Putamen (tissue), 1 donor: ENCODE results near the gene FCHO1.
"Not testable (repeated sequence)": the region's sequence is repeated elsewhere in the genome, so short reads cannot be mapped to it uniquely, and the experiment has no call there.

ENCODE experiments used
- DNase-seq: peaks from one replicate; pipeline ENCODE4 v3.0.0-alpha.2; 2016; ENCODE audit warnings: low spot score

FCHO1 gene

GRCh38 chr19:17794412-17794730 is 43.1 kb downstream of the FCHO1 start:
- DNase-seq, result no peak

- no peak for DNase-seq
Measured at GRCh38 chr19:17794731-17795494, 43.6 kb downstream of the FCHO1 start, which contains the start of gene B3GNT3. Gene B3GNT3, plus strand, starts transcription at chr19:17795138. Its CDS starts 12,670 bp downstream, at chr19:17807808.

DNA sequence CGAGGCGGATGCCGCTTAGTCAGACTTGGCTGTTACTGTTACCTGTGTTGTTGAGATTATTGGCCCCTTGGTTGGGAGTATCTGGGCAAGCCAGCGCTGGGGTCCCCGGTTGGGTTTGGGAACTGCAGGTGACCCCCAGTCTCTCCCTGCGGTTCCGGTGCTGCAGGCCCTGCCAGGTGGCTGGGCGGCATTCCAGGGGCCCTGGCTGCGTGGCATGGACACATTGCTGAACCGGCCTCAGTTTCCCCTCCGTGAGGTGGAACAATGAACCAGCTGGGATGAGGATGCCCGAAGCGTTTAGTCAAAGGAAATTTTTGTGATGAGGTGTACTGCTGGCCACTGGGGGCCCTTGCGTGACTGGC is 44.2 kb downstream of the FCHO1 start:
- no peak for DNase-seq

DNA sequence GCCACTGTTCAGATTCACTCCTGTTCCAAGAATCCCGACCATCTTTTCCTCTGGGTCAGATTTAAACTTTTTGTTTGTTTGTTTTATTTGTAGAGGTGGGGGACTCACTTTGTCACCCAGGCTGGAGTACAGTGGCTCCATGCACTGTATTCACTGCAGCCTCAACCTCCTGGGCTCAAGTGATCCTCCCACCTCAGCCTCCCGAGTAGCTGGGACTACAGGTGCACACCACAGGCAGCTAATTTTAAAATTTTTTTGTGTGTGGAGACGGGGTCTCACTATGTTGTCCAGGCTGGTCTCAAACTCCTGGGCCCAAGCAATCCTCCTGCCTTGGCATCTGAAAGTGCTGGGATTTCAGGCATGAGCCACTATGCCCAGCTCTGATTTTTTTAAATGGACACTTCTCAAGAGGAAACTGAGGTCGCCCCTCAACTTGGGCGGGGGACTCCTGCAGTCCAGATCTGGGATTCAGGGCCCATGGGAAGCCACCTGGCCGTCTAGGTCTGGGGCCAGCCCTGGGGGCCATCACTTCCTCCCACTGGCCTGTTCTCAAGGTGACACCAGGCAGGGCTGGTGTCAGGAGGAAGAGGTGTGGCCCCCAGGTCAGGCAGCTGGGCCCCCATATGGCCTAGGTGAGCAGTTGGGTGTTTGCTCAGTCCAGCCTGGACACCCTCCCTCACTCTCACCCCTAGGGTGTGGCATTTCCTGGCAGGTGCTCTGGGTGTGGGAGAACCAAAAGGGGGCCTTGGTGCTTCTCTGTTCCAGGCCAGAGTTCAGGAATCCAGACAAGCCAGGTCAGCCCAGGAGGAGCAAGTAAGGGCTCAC is 44.9 kb downstream of the FCHO1 start:
- DNase-seq, result no peak

DNA sequence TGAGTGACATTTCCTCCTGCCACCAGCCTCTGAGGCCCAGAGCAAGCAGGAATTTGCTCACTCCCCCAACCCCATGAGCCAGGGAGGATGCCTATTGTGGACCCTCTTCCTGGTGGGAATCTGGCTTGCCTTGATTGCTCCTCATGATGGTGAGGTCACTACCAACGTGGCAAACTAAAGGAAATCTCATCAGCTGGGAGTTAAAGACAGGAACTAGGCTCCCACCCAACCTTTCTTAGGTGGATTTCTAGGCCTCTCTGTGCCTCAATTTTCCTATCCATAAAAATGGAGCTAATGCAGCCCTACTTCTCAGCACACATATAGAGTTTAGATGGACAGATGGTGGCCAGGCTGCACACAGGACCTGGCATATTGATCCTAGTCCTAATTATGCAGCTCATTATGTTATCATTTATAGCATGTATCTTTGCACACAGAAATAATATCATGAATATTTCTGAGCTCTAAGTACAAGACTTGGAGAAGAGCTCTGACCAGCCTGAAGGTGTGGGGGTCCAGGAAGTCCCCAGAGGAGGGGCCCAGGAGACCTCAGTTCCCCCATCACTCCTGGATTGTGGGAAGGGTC is 45.7 kb downstream of the FCHO1 start:
- DNase-seq, result no peak

GRCh38 chr19:17797424-17798201 is 46.3 kb downstream of the FCHO1 start:
- no peak for DNase-seq

DNA sequence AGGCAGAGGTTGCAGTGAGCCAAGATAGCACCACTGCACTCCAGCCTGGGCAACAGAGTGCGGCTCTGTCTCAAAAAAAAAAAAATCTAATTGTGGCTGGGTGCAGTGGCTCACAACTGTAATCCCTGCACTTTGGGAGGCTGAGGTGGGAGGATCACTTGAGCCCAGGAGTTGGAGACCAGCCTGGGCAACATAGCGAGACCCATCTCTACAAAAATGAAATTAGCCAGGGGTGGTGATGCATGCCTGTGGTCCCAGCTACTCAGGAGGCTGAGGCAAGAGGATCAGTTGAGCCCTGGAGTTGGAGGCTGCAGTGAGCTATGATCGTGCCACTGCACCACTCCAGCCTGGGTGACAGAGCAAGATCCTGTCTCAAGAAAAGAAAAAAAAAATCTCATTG is 47.3 kb downstream of the FCHO1 start:
- DNase-seq, result not testable (repeated sequence)

DNA sequence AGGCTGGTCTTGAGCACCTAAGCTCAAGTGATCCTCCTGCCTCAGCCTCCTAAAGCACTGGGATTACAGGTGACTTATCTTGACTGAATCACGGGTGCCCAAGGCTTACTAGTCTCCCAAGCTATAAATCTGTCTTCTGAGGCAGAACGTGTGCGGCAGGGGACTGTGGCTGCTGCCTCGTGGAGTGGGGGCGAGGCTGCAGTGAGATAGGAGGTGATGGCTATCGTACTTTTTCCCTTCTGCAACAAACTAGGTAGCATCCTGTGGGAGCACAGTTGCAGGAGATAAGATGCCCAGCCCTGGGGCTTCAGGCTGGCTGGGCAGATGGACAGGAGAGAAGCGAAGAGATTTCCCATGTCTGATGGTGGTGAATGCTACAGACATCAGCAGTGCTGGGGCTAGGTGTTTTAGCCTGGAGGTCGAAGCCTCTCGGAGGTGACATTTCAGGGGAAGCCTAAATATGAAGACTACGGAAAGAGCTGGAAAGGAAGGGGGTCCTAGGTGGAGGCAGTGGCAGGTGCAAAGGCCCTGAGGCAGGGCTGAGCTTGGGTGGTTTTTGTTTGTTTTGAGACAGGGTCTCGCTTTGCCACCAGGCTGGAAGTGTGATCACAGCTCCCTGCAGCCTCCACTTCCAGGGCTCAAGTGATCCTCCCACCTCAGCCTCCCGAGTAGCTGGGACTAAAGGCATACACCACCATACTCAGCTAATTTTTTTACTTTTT is 51.0 kb downstream of the FCHO1 start:
- DNase-seq, result no peak

GRCh38 chr19:17803264-17803896 is 52.1 kb downstream of the FCHO1 start:
- DNase-seq, result no peak

- no peak for DNase-seq
Measured at GRCh38 chr19:17805427-17805826, 54.1 kb downstream of the FCHO1 start.

DNA sequence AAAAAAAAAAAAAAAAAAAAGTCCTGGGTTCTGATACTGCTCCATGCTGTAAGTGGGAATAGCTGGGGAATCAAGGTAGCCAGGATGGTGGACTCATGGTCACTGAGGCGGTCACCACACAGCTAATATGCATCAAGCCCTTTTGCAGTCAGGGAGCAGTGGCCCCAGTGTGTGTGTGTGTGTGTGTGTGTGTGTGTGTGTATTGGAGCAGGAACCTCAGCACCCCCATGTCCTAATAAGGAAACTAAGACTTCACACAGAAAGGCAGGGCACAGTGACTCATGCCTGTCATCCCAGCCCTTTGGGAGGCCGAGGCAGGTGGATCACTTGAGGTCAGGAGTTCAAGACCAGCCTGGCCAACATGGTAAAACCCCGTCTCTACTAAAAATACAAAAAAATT is 55.7 kb downstream of the FCHO1 start:
- no peak for DNase-seq

- DNase-seq, result no peak
Measured at GRCh38 chr19:17807731-17808316, 56.5 kb downstream of the FCHO1 start.

GRCh38 chr19:17811103-17811502 is 59.8 kb downstream of the FCHO1 start:
- no peak for DNase-seq

DNA sequence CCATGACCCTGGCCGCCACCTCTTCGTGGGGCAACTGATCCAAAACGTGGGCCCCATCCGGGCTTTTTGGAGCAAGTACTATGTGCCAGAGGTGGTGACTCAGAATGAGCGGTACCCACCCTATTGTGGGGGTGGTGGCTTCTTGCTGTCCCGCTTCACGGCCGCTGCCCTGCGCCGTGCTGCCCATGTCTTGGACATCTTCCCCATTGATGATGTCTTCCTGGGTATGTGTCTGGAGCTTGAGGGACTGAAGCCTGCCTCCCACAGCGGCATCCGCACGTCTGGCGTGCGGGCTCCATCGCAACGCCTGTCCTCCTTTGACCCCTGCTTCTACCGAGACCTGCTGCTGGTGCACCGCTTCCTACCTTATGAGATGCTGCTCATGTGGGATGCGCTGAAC is 60.4 kb downstream of the FCHO1 start:
- no peak for DNase-seq

DNA sequence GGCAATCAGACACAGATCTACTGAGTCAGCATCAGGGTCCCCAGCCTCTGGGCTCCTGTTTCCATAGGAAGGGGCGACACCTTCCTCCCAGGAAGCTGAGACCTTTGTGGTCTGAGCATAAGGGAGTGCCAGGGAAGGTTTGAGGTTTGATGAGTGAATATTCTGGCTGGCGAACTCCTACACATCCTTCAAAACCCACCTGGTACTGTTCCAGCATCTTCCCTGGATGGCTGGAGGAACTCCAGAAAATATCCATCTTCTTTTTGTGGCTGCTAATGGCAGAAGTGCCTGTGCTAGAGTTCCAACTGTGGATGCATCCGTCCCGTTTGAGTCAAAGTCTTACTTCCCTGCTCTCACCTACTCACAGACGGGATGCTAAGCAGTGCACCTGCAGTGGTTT is 60.8 kb downstream of the FCHO1 start:
- DNase-seq, result no peak

GRCh38 chr19:17817668-17818363 is 66.5 kb downstream of the FCHO1 start:
- no peak for DNase-seq

GRCh38 chr19:17821190-17821589 is 69.9 kb downstream of the FCHO1 start, which contains the start of gene INSL3:
Gene INSL3, minus strand, starts transcription at chr19:17821519. Its CDS starts 13 bp downstream, at chr19:17821506.
- no peak for DNase-seq

DNA sequence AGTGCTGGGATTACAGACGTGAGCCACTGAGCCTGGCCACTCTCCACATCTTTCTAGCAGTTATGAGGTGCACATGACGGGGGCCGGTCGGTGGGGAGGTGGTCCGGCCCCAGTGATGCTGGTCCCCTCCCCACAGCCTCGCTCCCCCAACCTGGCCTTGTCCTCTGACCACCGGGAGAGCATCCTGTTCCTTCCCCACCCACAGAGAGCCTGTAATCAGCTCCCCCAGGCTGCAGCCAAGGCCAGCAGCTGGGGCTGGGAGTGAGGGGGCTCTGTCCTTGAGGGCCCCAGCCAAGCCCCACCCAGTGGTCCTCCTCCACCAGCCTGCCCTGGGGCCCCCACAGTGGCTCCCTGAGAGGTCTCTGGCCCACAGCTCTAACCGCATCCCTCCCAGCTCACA is 73.1 kb downstream of the FCHO1 start:
- no peak for DNase-seq

DNA sequence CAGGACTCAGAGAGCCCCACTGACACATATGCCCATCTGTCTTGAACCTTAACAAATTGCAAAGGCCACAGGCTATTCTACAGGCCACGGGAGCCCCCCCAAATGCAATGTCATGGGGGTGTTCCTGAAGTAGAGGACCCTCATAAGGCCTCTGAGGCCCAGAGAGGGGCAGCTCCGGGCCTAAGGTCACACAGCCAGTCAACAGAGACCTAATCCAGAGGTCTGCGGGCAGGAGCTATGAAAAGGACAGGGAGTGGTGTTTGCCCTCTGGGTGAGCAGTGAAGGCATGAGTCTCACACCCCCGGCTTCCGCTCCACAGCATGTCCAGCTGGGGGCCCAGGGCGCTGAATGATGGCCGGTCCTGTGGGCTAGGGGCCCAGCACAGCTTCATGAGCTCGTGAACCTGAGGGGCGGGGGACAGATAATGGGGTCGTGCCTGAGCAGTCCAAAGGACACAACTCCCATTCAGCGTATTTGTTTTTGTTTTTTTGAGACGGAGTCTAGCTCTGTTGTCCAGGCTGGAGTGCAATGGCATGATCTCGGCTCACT is 75.3 kb downstream of the FCHO1 start:
- DNase-seq, result no peak
